Measurements from ENCODE around the gene CCHCR1. TPM values are rescaled to one million over a fixed set of nuclear protein-coding genes. Genes with fewer than 3 reads are reported as not detected.

The CCHCR1 gene
- total and polyA plus RNA-seq, 4 donors = 3.1 to 9.9 (median 6.2) TPM

DNA sequence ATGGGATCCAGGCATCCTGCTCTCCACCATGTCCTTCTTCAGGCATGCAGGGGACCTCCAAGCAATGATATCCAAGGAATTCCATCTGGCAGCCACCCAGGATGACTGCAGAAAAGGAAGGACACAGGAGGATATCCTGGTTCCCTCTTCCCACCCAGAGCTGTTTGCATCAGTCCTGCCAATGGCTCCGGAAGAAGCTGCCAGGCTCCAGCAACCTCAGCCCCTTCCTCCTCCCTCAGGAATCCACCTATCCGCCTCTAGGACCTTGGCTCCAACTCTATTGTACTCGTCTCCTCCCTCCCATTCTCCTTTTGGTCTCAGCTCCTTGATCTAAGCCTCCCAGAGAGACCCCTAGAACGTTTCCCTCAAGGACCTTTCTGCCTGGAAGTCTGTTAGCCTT lies 18.0 kb downstream of the CCHCR1 start:
- no peaks in the 10 kb centered on the region for H3K9me3 ChIP-seq (ENCODE audit: control insufficient read depth in 4 of 4, low read length in 3 of 4)
- H3K27ac ChIP-seq (ENCODE audit: low read depth in 1 of 2, low read length in 2 of 2) = no peak overlapping the region
- H3K36me3 ChIP-seq (ENCODE audit: control insufficient read depth in 4 of 4, insufficient read depth in 3 of 4, low read depth in 1 of 4, low read length in 3 of 4) = peaks cover 0 to 8% (median 3%) of the 10 kb centered on the region in 4 donors
- peaks cover 0 to 5% (median 4%) of the 10 kb centered on the region in 4 donors for H3K4me1 ChIP-seq (ENCODE audit: control insufficient read depth in 4 of 4, insufficient read depth in 4 of 4, low read length in 3 of 4)
- H3K9ac ChIP-seq (ENCODE audit: low read depth in 1 of 2, low read length in 2 of 2) = no peak overlapping the region
- TF ChIP-seq TAF1 (conservative IDR thresholded peaks at IDR 0.05) = no peak
- no peak for TF ChIP-seq FOXA2 (IDR thresholded peaks at IDR 0.05)
- TF ChIP-seq FOXA1 (IDR thresholded peaks at IDR 0.05) = no peak
- no peak for TF ChIP-seq GABPA (IDR thresholded peaks at IDR 0.05 in 1 of 2, conservative IDR thresholded peaks at IDR 0.05 in 1 of 2)
- TF ChIP-seq, protein P1, sequence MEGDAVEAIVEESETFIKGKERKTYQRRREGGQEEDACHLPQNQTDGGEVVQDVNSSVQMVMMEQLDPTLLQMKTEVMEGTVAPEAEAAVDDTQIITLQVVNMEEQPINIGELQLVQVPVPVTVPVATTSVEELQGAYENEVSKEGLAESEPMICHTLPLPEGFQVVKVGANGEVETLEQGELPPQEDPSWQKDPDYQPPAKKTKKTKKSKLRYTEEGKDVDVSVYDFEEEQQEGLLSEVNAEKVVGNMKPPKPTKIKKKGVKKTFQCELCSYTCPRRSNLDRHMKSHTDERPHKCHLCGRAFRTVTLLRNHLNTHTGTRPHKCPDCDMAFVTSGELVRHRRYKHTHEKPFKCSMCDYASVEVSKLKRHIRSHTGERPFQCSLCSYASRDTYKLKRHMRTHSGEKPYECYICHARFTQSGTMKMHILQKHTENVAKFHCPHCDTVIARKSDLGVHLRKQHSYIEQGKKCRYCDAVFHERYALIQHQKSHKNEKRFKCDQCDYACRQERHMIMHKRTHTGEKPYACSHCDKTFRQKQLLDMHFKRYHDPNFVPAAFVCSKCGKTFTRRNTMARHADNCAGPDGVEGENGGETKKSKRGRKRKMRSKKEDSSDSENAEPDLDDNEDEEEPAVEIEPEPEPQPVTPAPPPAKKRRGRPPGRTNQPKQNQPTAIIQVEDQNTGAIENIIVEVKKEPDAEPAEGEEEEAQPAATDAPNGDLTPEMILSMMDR (IDR thresholded peaks at IDR 0.05; ENCODE audit: low read depth, low read length, missing input control) = no peak
- TF ChIP-seq, protein P2, sequence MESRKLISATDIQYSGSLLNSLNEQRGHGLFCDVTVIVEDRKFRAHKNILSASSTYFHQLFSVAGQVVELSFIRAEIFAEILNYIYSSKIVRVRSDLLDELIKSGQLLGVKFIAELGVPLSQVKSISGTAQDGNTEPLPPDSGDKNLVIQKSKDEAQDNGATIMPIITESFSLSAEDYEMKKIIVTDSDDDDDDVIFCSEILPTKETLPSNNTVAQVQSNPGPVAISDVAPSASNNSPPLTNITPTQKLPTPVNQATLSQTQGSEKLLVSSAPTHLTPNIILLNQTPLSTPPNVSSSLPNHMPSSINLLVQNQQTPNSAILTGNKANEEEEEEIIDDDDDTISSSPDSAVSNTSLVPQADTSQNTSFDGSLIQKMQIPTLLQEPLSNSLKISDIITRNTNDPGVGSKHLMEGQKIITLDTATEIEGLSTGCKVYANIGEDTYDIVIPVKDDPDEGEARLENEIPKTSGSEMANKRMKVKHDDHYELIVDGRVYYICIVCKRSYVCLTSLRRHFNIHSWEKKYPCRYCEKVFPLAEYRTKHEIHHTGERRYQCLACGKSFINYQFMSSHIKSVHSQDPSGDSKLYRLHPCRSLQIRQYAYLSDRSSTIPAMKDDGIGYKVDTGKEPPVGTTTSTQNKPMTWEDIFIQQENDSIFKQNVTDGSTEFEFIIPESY (IDR thresholded peaks at IDR 0.05) = no peak
- no peak for TF ChIP-seq HNF4G (IDR thresholded peaks at IDR 0.05)
- no peak for TF ChIP-seq SP1 (IDR thresholded peaks at IDR 0.05)
- TF ChIP-seq RXRA (IDR thresholded peaks at IDR 0.05) = no peak
- DNase-seq (ENCODE audit: low spot score) = no peak
- 46% methylated on average over 4 of the region's 4 CpGs for WGBS
- H3K4me3 ChIP-seq (ENCODE audit: low read depth in 1 of 3, low read length in 3 of 3) = no peak overlapping the region
- H3K27me3 ChIP-seq (ENCODE audit: control insufficient read depth in 4 of 4, insufficient read depth in 4 of 4, low read length in 3 of 4) = no peaks in the 10 kb centered on the region

DNA sequence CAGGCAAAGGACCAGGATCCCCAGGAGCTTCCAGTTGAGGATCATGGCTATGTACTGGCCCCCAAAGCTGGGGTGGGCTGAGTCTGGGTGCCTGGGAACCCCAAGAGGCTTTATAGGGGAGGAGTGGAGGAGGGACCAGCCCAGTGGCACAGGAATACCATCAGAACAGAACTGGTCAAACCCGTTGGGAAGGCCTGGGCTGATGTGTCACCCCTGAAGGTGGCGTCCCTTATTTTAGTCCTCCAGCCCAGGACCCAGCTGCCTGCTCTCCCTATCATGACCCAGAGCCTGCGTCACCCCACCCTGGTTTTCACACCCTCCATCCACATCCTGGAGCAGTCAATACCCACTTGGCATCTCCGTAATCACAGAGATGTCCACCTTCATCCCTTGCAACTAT lies 18.6 kb downstream of the CCHCR1 start, which contains the start of gene PSORS1C2:
PSORS1C2 (minus strand) TSS at position 85 of the 400 bp plus-strand sequence; CDS start at position 45, 40 bp downstream.
- DNase-seq (ENCODE audit: low spot score) = no peak
- no peak for TF ChIP-seq FOXA2 (IDR thresholded peaks at IDR 0.05)
- TF ChIP-seq FOXA1 (IDR thresholded peaks at IDR 0.05) = no peak
- TF ChIP-seq, protein P2 (IDR thresholded peaks at IDR 0.05) = no peak
- no peak for TF ChIP-seq RAD21 (IDR thresholded peaks at IDR 0.05)
- no peak for TF ChIP-seq HNF4A (conservative IDR thresholded peaks at IDR 0.05)
- no peak for TF ChIP-seq NR2F2 (IDR thresholded peaks at IDR 0.05)
- no peak for TF ChIP-seq YY1 (IDR thresholded peaks at IDR 0.05)
- no peak within 1 kb of the TSS for H3K4me3 ChIP-seq (ENCODE audit: low read depth in 1 of 3, low read length in 3 of 3)
- no peak within 1 kb of the TSS for H3K27ac ChIP-seq (ENCODE audit: low read depth in 1 of 2, low read length in 2 of 2)
- H3K9me3 ChIP-seq (ENCODE audit: control insufficient read depth in 4 of 4, low read length in 3 of 4) = no peaks in the 10 kb centered on the region
- H3K4me1 ChIP-seq (ENCODE audit: control insufficient read depth in 4 of 4, insufficient read depth in 4 of 4, low read length in 3 of 4) = peaks cover 0 to 5% (median 4%) of the 10 kb centered on the region in 4 donors
- no peaks in the 10 kb centered on the region for H3K27me3 ChIP-seq (ENCODE audit: control insufficient read depth in 4 of 4, insufficient read depth in 4 of 4, low read length in 3 of 4)
- no peak within 1 kb of the TSS for H3K9ac ChIP-seq (ENCODE audit: low read depth in 1 of 2, low read length in 2 of 2)
- H3K36me3 ChIP-seq (ENCODE audit: control insufficient read depth in 4 of 4, insufficient read depth in 3 of 4, low read depth in 1 of 4, low read length in 3 of 4) = peaks cover 0 to 7% (median 2%) of the 10 kb centered on the region in 4 donors
- WGBS = 93% methylated on average over 4 of the region's 4 CpGs
